DOHH2 (cell line): Measurements from ENCODE around the gene MYH16.
"Not testable (repeated sequence)": the region's sequence is repeated elsewhere in the genome, so short reads cannot be mapped to it uniquely, and the experiment has no call there.

Source experiments
- EZH2phosphoT487 ChIP-seq: fragments of 200-600 bp; sonication (generic); IDR thresholded peaks from 2 replicates; pipeline ENCODE4 v1.6.1; 2017; ENCODE audit warnings: borderline replicate concordance, mild to moderate bottlenecking, antibody characterized with exemption, low read length, moderate library complexity, mixed read lengths
- TF ChIP-seq, protein P1 (sequence below): fragments of 200-600 bp; sonication (generic); IDR thresholded peaks from one replicate; pipeline ENCODE4 v1.5.1; 2014; ENCODE audit warnings: antibody characterized with exemption, mild to moderate bottlenecking, low read depth, low read length; ENCODE audit not compliant: poor library complexity, severe bottlenecking

DNA sequence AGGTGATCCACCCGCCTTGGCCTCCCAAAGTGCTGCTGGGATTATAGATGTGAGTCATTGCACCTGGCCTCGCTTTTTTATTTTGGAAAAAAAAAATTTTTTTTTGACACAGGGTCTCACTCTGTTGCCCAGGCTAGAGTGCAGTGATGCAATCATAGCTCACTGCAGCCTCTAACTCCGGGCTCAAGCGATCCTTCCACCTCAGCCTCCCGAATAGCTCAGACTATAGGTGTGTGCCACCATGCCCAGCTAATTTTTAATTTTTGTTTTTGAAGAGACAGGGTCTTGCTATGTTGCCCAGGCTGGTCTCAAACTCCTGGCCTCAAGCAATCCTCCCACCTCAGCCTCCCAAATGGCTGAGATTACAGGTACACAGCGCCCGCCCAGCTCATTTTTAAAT lies 2.3 kb downstream of the MYH16 start:
- TF ChIP-seq, protein P1, sequence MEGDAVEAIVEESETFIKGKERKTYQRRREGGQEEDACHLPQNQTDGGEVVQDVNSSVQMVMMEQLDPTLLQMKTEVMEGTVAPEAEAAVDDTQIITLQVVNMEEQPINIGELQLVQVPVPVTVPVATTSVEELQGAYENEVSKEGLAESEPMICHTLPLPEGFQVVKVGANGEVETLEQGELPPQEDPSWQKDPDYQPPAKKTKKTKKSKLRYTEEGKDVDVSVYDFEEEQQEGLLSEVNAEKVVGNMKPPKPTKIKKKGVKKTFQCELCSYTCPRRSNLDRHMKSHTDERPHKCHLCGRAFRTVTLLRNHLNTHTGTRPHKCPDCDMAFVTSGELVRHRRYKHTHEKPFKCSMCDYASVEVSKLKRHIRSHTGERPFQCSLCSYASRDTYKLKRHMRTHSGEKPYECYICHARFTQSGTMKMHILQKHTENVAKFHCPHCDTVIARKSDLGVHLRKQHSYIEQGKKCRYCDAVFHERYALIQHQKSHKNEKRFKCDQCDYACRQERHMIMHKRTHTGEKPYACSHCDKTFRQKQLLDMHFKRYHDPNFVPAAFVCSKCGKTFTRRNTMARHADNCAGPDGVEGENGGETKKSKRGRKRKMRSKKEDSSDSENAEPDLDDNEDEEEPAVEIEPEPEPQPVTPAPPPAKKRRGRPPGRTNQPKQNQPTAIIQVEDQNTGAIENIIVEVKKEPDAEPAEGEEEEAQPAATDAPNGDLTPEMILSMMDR, result not testable (repeated sequence)
- not testable (repeated sequence) for TF ChIP-seq EZH2phosphoT487
